Spleen (tissue), 11 donors: ENCODE measurements around the gene TBC1D21. TPM values are rescaled to one million over a fixed set of nuclear protein-coding genes. Genes with fewer than 3 reads are reported as not detected.
"Not testable (repeated sequence)": the region's sequence is repeated elsewhere in the genome, so short reads cannot be mapped to it uniquely, and the experiment has no call there.

ENCODE experiments used
- DNase-seq: peaks from one replicate; pipeline ENCODE4 v3.0.0-alpha.2; 2020
- H3K27ac ChIP-seq, 8 donors: fragments of 200-600 bp; sonication (generic) in 7 of 8; 1 replicate in 4 of 8; 2 replicates in 4 of 8; pipeline versions ENCODE4 v1.5.0 to v1.8.0; 2016 to 2021; ENCODE audit warnings: inconsistent platforms in 4 of 8, mild to moderate bottlenecking in 4 of 8, moderate library complexity in 1 of 8
- H3K27me3 ChIP-seq, 7 donors: fragments of 200-600 bp; sonication (generic) in 6 of 7; replicated peaks in 1 of 7; 1 replicate in 4 of 7; 2 replicates in 3 of 7; pipeline versions ENCODE4 v1.5.0 to v1.8.0; 2016 to 2021; ENCODE audit warnings: inconsistent platforms in 3 of 7, mild to moderate bottlenecking in 1 of 7
- H3K36me3 ChIP-seq, 6 donors: fragments of 200-600 bp; sonication (generic) in 5 of 6; 1 replicate in 4 of 6; 2 replicates in 2 of 6; pipeline versions ENCODE4 v1.5.0 to v1.8.0; 2016 to 2021; ENCODE audit warnings: inconsistent platforms in 2 of 6
- H3K4me1 ChIP-seq, 6 donors: fragments of 200-600 bp; sonication (generic) in 5 of 6; 1 replicate in 3 of 6; 2 replicates in 3 of 6; pipeline versions ENCODE4 v1.5.0 to v1.8.0; 2016 to 2021; ENCODE audit warnings: inconsistent platforms in 3 of 6
- H3K4me3 ChIP-seq, 8 donors: fragments of 200-600 bp; sonication (generic) in 7 of 8; 1 replicate in 4 of 8; 2 replicates in 4 of 8; pipeline versions ENCODE4 v1.5.0 to v1.8.0; 2016 to 2021; ENCODE audit warnings: inconsistent platforms in 4 of 8, mild to moderate bottlenecking in 4 of 8, moderate library complexity in 2 of 8
- H3K9me3 ChIP-seq, 8 donors: fragments of 200-600 bp; sonication (generic) in 7 of 8; 1 replicate in 4 of 8; 2 replicates in 4 of 8; pipeline versions ENCODE4 v1.5.0 to v1.8.0; 2016 to 2021; ENCODE audit warnings: inconsistent platforms in 4 of 8
- CTCF ChIP-seq, 11 experiments: fragments of 200-600 bp in 7 of 11; fragments of 450-650 bp in 4 of 11; sonication (generic) in 4 of 11; IDR thresholded peaks in 8 of 11; conservative IDR thresholded peaks in 3 of 11; 1 replicate in 7 of 11; 2 replicates in 4 of 11; pipeline versions ENCODE4 v1.4.0 to v1.8.0; 2016 to 2021; ENCODE audit warnings: antibody characterized with exemption in 11 of 11, inconsistent platforms in 4 of 11, mild to moderate bottlenecking in 1 of 11
- POLR2A ChIP-seq, 3 donors: fragments of 450-650 bp; IDR thresholded peaks; one replicate each; pipeline ENCODE4 v1.5.1; 2017; ENCODE audit warnings: antibody characterized with exemption in 3 of 3, mild to moderate bottlenecking in 1 of 3
- POLR2AphosphoS5 ChIP-seq, 3 donors: sonication (generic); formaldehyde crosslinking; IDR thresholded peaks; one replicate each; pipeline ENCODE4 v1.5.1; 2017; ENCODE audit warnings: antibody characterized with exemption in 3 of 3
- WGBS, 5 donors: extraction: QIAGEN DNeasy Blood & Tissue Kit in 3 of 5; methylation state at CpG; one replicate each; pipeline versions ENCODE4 v1.1.5 to v1.1.7; 2013 to 2018; 5-methylcytosine and 5-hydroxymethylcytosine counted together
- intact Hi-C: fragments of 100-400 bp; cut with DNase I; formaldehyde crosslinking; loops from one replicate; pipeline ENCODE4 v1.15.0; 2023; ENCODE audit warnings: low total_unique reads
- polyA plus RNA-seq, 3 donors: library from polyadenylated mRNA; stranded (reverse); fragments of 200-250 nt; gene quantifications; one replicate each; pipeline ENCODE4 v1.2.1, GENCODE V29; 2013
- total RNA-seq, 7 donors: library from RNA; depleted of rRNA in 3 of 7; stranded (reverse); fragments of >200 nt in 3 of 7; fragmentation: NEBNext Ultra II Directional in 4 of 7; extraction: Animal tissue kit (Norgen Biotek cat#: 25700) in 4 of 7; gene quantifications; one replicate each; pipeline versions ENCODE4 v1.1.0 to v1.2.1, GENCODE V29; 2016 to 2021
- donor health status: healthy with polysubstance abuse.
- donor health status: DM: no; HTN: no; CAD: no; lungs with moderate emphysema.
- donor health status: DM: no; HTN: no; CAD: no.
- donor health status: Bipolar disorder and iron deficiency.
- donor health status: healthy.
- donor health status: DM: no; HTN: no; CAD: no.
- donor health status: DM: yes; HTN: yes; CAD: no.

TBC1D21 gene
- total and polyA plus RNA-seq, 10 donors: not detected

GRCh38 chr15:73936588-73937290 is 63.4 kb downstream of the TBC1D21 start:
- no peaks in the 10 kb centered on the region for H3K36me3 ChIP-seq
- intact Hi-C loops: no loop called here
- peaks cover 0 to 11% (median 0%) of the 10 kb centered on the region in 7 donors for H3K27me3 ChIP-seq
- H3K4me1 ChIP-seq: peaks cover 0 to 51% (median 28%) of the 10 kb centered on the region in 6 donors
- DNase-seq: peak; percentile 51
- 44 to 60% (median 50%) methylated on average over 9 to 12 of the region's 12 CpGs for WGBS, 5 donors
- H3K4me3 ChIP-seq: no peak overlapping the region
- no peaks in the 10 kb centered on the region for H3K9me3 ChIP-seq
- H3K27ac ChIP-seq: no peak overlapping the region
- TF ChIP-seq POLR2AphosphoS5 (IDR thresholded peaks at IDR 0.05) (no peak), CTCF (IDR thresholded peaks at IDR 0.05 in 8 of 11, conservative IDR thresholded peaks at IDR 0.05 in 3 of 11) (no peak), POLR2A (IDR thresholded peaks at IDR 0.05) (no peak)

GRCh38 chr15:73937296-73937695 is 63.9 kb downstream of the TBC1D21 start:
- peak; percentile 58 for DNase-seq
- Histone ChIP-seq H3K36me3 (no peaks in the 10 kb centered on the region), H3K4me3 (no peak overlapping the region), H3K4me1 (peaks cover 0 to 56% (median 33%) of the 10 kb centered on the region in 6 donors), H3K27ac (no peak overlapping the region), H3K9me3 (no peaks in the 10 kb centered on the region), H3K27me3 (peaks cover 0 to 7% (median 0%) of the 10 kb centered on the region in 7 donors)
- WGBS, 5 donors: 49 to 85% (median 70%) methylated on average over 7 to 10 of the region's 10 CpGs
- TF ChIP-seq POLR2A (IDR thresholded peaks at IDR 0.05) (no peak), CTCF (IDR thresholded peaks at IDR 0.05 in 8 of 11, conservative IDR thresholded peaks at IDR 0.05 in 3 of 11) (no peak), POLR2AphosphoS5 (IDR thresholded peaks at IDR 0.05) (no peak)
- intact Hi-C loops: no loop called here

- no peaks in the 10 kb centered on the region for H3K36me3 ChIP-seq
- H3K4me3 ChIP-seq: no peak overlapping the region
- no peaks in the 10 kb centered on the region for H3K9me3 ChIP-seq
- peaks cover 3 to 61% (median 37%) of the 10 kb centered on the region in 6 donors for H3K4me1 ChIP-seq
- intact Hi-C loops: no loop called here
- DNase-seq: peak; percentile 48
- TF ChIP-seq POLR2A (IDR thresholded peaks at IDR 0.05): no peak
- H3K27me3 ChIP-seq: peaks cover 0 to 4% (median 0%) of the 10 kb centered on the region in 7 donors
- H3K27ac ChIP-seq: no peak overlapping the region
- WGBS, 5 donors: 93 to 99% (median 95%) methylated on average over 8 to 11 of the region's 11 CpGs
These were observed 64.4 kb downstream of the TBC1D21 start for GRCh38 chr15:73937726-73938125.

GRCh38 chr15:73938516-73938915 is 65.2 kb downstream of the TBC1D21 start:
- intact Hi-C loops: not testable (repeated sequence)
- peaks cover 3 to 67% (median 41%) of the 10 kb centered on the region in 6 donors for H3K4me1 ChIP-seq
- DNase-seq: peak; percentile 41

More at GRCh38 chr15:73938516-73938915, 65.2 kb downstream of the TBC1D21 start:
- not testable (repeated sequence) for H3K27ac ChIP-seq, H3K9me3 ChIP-seq, H3K36me3 ChIP-seq, H3K4me3 ChIP-seq, H3K27me3 ChIP-seq
- 94 to 99% (median 96%) methylated on average over 8 of the region's 8 CpGs for WGBS, 5 donors

Other genes with a start within 250 kb of the TBC1D21 start
- gene NPTN, start 240.2 kb upstream of the TBC1D21 start, total RNA-seq: 100 to 1,000 TPM in 5 of 7 donors, 10 to 100 TPM in 2; 79.5 to 130 (median 102) TPM
- 10 to 100 TPM; 18.9 to 28.8 (median 23.8) TPM for gene NPTN, start 240.2 kb upstream of the TBC1D21 start, polyA plus RNA-seq
- 10 to 100 TPM; 17.8 to 95.6 (median 34.9) TPM for gene CD276, start 189.2 kb upstream of the TBC1D21 start, total RNA-seq
- 10 to 100 TPM in 2 of 3 donors, 1 to 10 TPM in 1; 9.8 to 19.7 (median 17.2) TPM for gene CD276, start 189.2 kb upstream of the TBC1D21 start, polyA plus RNA-seq
- gene INSYN1, start 120.2 kb upstream of the TBC1D21 start, total RNA-seq: 1 to 10 TPM in 3 of 7 donors, under 1 TPM in 3, not detected in 1; 0.51 to 2.8 (median 0.88) TPM
- gene INSYN1, start 120.2 kb upstream of the TBC1D21 start, polyA plus RNA-seq: 1 to 10 TPM in 1 of 3 donors, under 1 TPM in 2; 0.11 to 1.2 (median 0.35) TPM
- 1 to 10 TPM; 3.3 to 9.4 (median 6.4) TPM for gene LOXL1, start 52.9 kb downstream of the TBC1D21 start, total RNA-seq
- gene LOXL1, start 52.9 kb downstream of the TBC1D21 start, polyA plus RNA-seq: 10 to 100 TPM in 1 of 3 donors, 1 to 10 TPM in 2; 7.9 to 11.3 (median 9.4) TPM
- gene STOML1, start 118.7 kb downstream of the TBC1D21 start, total RNA-seq: 10 to 100 TPM in 3 of 7 donors, 1 to 10 TPM in 4; 9.0 to 15.2 (median 9.6) TPM
- 10 to 100 TPM in 2 of 3 donors, 1 to 10 TPM in 1; 8.2 to 12.4 (median 10.4) TPM for gene STOML1, start 118.7 kb downstream of the TBC1D21 start, polyA plus RNA-seq
- 100 to 1,000 TPM in 2 of 7 donors, 10 to 100 TPM in 5; 79.5 to 127 (median 88.4) TPM for gene PML, start 121.2 kb downstream of the TBC1D21 start, total RNA-seq
- 10 to 100 TPM; 17.5 to 34.6 (median 26.1) TPM for gene PML, start 121.2 kb downstream of the TBC1D21 start, polyA plus RNA-seq
- under 1 TPM in 2 of 7 donors, not detected in 5; 0.35 to 0.61 TPM for gene GOLGA6A, start 209.0 kb downstream of the TBC1D21 start, total RNA-seq
- gene GOLGA6A, start 209.0 kb downstream of the TBC1D21 start, polyA plus RNA-seq: under 1 TPM in 1 of 3 donors, not detected in 2; 0.03 TPM